HG02870 (cell line): ENCODE results near the gene ACSS2.
"Not testable (repeated sequence)": the region's sequence is repeated elsewhere in the genome, so short reads cannot be mapped to it uniquely, and the experiment has no call there.

ENCODE experiments used
- ATAC-seq: cut with Tn5 transposase; IDR thresholded peaks from one replicate; pipeline ENCODE4 v1.9.1; 2021; ENCODE audit warnings: mild to moderate bottlenecking, moderate library complexity; ENCODE audit not compliant: unreplicated experiment

ACSS2 gene

DNA sequence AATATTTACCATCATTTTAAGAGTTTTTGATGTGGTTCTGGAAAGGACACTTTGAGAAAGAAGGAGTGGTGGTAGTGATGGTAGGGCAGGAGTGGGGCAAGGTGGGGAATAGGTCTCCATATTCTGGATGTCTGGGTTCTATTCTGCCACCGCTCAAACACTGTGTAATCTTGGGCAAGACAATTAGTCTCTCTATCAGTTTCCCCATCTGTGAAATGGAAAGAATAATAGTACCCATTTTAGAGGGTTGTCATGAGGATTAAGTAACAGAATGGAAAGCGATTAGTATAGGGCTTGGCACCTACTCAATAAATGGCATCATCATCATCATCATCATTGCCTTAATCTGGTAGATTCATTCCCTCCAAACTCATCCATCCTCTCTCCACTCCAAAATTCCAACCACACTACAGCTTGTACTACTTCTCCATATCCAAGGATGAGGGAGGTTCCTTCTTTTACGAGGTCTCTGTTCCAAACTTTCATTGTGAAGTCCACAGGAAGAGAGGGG, 2.8 kb upstream of the ACSS2 start:
- no peak for ATAC-seq

DNA sequence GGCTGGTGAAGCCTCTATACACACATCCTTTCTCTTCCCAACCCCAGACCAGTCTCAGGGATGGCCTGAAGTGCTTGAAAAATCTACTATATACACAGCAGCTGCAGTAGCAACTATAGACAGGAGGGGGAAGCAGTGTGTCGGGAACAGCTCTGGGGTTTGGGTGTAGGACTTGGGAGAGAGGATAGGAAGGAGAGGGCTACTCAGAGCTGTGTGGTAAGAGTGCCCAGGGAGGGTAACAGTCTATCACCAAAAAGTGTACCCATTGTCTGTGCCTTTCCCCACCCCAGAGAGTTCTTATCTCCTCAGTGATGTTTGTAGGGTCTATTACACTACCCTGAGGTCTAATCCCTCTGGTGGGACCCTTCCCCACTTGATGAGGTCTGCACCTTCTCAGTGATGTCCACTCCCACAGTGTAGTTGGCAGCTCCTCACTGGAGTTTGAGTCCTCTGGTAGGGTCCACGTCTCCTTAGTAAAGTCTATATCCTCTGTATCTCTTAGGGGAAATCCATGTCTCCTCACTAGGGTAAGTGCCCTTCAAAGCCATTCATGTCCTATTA, 2.2 kb upstream of the ACSS2 start:
- no peak for ATAC-seq

DNA sequence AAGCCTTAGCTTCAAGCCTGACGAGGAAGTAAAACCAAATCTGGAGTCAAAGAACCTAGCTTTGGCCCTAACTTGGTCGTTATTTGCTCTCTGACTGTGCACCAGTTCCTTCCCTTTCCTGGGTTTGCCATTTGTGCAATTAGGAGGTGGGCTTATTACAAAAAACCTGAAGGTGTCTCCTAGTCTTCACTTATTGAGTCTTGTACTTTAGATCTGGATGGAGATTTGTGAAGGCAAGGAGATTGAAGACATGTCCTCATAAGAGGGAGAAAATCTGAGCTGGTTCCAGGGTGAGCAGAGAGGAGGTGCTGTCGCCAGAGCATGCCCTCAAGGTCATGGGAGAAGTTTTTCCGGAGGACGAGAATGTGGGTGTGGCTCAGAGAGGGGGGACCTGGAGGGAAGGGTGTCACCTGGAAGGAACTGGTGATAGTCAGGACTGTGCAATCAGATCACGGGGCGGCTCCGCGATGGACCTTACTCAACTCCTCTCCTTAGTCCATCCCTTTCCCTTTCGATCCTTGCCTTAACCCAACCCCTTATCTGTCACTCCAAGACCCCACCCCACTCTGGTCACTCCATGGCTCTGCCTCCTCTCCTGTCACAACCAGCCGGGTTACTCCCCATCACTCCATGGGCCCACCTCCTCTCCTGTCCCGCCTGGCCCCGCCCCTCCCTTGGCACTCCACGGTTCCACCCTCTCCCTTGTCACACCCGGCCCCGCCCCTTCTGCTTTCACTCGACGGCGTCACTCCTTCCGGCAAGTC, 588 bp upstream of the ACSS2 start:
- ATAC-seq, result peak; percentile 58

DNA sequence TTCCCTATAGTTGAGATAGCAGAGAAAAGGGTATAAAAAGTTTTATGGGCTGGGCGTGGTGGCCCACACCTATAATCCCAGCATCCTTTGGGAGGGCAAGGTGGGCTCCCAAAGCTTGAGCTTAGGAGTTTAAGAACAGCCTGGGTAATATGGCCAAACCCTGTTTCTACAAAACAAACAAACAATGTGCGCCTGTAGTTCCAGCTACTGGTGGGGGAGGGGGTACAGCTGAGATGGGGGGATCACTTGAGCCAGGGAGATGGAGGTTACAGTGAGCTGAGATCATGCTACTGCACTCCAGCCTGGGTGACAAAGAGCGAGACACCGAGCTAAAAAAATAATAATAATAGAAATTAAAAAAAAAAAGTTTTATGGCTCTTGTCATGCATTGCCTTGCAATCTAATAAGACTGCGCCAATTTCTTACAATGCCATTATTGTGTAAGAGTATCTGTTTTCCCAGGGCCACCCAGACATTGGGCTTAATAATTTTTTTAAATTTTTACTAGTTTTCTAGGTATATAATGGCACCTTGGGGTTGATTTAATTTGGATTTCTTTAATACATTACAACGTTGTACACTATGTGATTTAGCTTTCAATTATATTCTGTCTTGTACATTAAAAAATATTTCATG, 3.9 kb downstream of the ACSS2 start:
- no peak for ATAC-seq

DNA sequence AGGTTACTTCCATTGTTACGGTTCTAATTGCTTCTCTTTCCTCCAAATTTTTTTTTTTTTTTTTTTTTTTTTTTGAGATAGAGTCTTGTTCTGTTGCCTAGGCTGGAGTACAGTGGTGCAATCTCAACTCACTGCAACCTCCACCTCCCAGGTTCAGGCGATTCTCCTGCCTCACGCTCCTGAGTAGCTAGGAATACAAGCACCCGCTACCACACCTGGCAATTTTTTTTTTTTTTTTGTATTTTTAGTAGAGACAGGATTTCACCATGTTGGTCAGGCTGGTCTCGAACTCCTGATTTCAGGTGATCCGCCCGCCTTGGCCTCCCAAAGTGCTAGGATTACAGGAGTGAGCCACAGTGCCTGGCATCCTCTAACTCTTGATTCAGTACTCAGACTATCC, 4.6 kb downstream of the ACSS2 start:
- ATAC-seq, result not testable (repeated sequence)

DNA sequence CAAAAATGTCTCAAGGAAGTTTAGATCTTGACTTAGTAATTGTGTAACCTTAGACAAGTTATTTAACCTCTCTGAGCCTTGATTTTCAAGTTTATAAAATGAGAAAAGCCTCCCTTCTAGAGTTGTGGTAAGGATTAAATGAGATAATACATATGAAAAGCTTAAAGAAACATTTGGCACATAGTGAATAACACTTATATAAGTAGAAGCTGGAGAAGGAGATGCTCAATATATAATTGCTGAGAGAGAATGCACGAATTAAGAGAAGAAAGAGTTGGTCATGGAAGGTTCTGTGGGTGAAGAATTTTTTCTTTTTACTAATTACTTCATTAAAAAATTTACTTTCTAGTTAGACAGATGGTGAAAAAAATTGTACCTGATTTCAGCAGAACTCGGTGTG, 5.3 kb downstream of the ACSS2 start:
- ATAC-seq, result no peak

DNA sequence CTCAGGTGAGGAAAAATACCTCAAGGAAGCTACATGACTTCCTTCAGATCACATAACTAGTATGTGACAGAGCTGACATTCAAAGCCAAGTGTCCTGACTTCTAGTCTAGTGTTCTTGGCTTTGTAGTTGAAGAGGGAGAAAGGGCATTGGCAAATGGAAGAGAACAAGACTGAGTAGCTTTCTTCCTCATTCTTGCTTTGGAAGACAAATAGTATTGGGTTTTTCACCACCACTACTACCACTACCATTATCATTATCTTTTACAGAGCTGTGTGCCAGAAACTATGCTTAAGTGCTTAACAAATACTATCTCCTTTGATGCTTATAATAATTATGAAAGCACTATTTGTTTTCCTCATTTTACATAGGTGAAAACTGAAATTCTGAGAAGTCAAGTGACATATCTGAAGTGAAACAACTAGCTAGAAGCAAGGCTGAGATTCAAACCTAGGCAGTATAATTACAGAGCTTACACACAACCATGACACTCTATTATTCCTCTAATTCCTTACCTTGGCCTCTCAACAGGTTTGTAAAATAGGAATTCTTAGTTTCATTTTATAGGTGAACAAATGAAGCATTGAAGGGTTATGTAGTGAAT, 6.8 kb downstream of the ACSS2 start:
- no peak for ATAC-seq

DNA sequence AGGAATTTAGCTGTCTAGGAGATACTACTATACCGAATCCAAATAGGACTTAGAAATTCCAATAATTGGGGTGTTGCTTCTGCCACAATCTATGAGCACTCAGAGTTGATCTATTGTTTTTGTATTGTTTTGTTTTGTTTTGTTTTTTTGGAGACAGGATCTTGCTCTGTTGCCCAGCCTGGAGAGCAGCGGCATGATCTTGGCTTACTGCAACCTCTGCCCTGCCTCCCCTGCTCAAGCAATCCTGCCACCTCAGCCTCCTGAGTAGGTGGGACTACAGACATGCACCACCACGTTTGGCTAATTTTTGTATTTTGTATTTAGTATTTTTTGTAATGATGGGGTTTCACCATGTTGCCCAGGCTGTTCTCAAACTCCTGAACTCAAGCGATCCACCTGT, 7.4 kb downstream of the ACSS2 start:
- ATAC-seq, result no peak

DNA sequence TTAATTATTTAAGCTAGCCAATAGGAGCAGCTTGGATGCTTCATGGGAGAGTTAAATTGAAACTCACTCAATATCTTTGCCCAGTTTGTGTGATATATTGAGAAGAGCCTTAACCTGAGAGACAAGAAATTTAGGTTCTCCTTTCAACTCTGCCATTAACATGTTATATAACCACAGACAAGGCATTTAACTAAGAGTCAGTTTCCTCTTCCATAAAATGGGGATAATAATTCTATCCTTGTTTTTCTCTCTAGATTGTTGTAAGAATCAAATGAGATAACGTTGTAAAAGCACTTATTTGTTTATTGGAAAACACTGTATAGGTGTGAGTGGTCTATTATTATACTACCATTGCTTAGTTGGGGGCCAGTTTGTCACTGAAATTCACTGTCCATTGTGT, 7.8 kb downstream of the ACSS2 start:
- ATAC-seq, result no peak

DNA sequence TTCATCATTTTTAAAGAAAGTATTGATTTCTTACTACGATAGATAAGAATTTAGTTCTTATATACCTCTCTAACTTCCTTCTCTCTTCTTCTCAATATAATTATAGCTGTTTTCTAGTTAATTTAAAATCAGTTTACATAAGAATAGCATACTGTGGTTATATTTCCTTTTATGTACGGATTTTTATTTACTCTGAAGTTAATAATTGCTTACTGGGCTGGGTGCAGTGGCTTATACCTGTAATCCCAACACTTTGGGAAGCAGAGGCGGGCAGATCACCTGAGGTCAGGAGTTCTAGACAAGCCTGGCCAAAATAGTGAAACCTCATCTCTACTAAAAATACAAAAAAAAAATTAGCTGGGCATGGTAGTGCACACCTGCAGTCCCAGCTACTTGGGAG, 9.7 kb downstream of the ACSS2 start:
- ATAC-seq, result no peak

DNA sequence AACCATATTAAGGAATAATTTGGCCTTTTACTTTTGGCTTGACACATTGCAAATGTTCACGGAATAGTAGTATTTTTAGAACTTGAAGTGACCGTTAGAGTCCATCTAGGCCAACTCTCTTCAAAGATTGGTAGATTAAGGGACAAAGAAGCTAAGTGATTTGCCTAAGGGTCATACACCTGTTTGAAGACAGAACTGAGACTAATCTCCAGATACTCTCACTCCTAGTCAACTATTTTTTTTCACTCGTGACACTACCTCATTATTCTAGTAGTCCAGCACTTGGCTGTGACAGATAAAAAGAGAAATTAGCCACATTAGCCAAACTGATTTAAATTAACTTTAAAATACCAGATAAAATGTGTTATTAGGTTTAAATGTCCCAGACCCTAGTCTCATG, 10.6 kb downstream of the ACSS2 start:
- peak; percentile 60 for ATAC-seq

DNA sequence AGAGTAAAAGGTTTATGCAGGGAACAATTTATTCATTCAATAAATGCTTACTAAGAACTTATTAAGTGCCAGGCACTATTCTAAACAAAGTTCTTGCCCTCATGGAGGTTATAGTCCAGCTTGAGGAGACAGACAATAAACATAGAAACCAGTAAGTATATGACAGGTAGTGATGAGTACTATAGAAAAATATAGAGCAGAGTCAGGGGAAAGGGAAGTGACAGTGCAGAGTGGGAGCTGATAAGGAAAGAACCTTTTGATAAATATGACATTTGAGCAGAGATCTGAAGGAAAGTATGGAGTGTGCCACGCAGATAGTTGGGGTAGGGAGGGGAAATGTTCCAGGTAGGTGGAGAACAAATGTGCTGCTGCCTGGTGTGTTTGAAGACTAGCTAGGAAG, 12.1 kb downstream of the ACSS2 start:
- ATAC-seq, result no peak

DNA sequence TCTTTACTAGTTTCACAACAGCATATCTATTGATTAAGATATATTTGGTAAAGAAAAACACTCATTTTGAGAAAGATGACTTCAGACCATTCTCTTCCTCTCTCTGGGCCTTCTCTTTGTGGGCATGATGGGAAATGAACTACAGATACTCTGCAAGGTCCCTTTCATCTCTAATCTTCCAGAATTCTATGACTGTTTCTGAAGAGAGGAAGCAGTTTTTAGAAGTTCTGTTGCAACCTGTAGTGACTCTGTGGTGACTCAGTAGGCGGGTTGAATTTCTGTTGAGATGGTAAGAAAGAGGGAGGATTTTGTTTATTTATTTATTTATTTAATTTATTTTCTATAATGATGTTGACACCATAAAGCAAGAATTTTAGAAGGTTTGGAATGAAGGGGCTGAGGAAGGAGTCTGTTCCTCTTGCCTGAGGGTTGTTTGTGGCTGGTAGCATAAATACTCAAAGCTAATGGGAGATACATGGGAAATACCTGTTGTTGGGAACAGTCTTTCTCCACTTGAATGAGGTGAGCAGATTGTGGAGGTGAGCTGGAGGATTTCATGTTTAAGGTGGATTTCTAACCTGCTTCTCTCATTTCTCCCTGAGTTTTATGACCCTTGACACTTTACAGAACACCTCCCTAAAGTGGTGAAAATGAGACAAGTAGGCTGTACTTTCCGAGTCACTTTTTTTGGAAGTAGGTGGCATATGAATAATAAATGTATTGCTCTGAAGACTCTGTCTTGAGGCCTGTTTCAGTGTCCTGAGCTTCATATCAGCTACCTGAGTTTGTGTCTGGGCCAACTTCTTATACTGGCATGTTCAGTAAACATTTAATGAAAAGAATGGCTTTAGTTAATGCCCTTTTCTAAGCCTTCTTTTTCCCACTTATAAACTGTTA, 15.0 kb downstream of the ACSS2 start:
- ATAC-seq, result no peak

DNA sequence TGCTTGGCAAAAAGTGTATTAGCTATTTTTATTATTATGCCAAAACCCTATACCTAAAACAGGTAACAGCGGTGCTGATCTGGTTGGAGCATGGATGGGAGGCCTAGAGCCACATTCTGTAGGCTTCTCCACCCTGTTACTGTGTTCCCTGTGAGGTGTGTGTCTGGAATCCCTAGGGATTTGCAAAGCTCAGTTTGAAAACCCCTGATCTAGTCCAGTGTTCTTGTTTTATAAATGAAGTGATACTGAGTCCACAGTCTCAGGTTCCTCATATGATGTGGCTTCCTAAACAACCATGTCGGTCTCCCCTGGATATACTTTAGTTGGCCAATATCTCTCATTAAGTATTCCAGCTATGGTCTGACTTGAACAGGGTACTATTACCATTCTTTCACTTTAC, 16.3 kb downstream of the ACSS2 start:
- no peak for ATAC-seq

DNA sequence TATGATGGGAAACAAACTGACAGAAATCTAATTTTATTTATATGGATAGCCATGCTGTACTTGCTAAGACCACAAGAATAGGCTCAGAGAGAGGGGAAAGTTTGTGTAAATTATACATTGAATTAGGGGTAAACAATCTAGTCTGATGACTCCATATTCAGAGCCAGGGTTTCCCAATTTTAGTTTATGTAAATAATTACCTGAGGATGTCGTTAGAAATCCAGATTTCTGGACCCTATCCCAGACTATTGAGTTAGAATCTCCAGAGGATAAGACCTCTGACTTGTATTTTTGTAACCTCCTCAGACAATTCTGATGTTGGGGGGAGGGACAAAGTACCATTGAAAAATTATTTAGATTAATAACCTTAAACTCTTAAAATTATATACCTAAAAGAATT, 18.3 kb downstream of the ACSS2 start:
- no peak for ATAC-seq

DNA sequence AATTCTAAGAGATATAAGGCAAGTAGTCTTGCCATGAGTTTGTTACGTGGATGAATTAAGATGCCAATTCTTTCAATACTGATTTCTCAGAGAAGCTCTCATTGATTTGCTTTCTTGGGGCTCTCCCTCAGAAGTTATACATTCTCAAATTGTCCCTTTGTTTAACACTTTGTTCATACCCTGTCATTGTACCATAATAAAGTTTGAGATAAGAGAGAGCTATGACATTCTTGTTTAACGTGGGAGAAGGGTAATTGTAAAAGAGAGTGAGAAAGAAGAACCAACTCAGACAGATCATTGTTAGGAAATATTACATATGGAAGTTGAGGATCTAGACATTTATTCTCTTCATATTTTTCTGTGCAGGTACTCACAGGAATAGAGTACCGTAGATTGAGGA, 19.1 kb downstream of the ACSS2 start:
- no peak for ATAC-seq

DNA sequence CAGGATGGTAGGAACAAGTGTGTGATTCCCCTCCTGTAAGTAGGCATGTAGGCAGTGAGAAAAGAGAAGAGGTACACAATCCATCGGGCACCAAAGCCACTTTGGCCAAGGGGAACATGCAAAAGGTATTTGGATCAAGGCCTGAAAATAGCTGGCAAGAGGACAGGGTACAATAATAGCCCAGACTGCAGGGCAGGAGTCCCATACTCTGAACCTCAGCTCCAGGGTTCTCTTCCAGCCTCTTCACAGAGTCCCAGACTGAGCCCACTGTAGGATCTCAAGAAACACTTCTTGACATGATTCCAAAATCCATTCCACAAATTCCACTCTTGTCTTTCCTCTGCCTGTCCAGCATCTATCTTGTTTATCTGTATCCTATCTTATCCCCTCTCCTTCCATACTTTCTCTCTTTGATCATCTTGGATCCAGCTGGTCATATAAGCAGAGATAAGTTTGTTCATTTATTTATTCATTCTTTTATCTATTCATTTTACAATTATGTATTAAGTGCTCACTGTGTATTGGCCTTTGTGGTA, 19.7 kb downstream of the ACSS2 start:
- ATAC-seq, result no peak

DNA sequence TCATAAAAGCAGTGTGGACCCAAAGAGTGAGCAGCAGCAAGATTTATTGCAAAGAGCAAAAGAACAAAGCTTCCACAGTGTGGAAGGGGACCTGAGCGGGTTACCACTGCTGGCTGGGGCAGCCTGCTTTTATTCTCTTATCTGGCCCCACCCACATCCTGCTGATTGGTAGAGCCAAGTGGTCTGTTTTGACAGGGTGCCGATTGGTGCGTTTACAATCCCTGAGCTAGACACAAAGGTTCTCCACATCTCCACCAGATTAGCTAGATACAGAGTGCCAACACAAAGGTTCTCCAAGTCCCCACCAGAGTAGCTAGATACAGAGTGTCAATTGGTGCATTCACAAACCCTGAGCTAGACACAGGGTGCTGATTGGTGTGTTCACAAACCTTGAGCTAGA, 21.7 kb downstream of the ACSS2 start:
- ATAC-seq, result not testable (repeated sequence)

DNA sequence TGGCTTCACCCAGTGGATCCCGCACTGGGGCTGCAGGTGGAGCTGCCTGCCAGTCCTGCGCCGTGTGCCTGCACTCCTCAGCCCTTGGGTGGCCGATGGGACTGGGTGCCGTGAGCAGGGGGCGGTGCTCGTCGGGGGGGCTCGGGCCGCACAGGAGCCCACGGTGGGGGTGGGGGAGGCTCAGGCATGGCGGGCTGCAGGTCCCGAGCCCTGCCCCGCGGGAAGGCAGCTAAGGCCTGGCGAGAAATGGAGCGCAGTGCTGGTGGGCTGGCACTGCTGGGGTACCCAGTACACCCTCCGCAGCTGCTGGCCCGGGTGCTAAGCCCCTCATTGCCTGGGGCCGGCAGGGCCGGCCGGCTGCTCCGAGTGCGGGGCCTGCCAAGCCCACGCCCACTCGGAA, 22.3 kb downstream of the ACSS2 start:
- not testable (repeated sequence) for ATAC-seq

DNA sequence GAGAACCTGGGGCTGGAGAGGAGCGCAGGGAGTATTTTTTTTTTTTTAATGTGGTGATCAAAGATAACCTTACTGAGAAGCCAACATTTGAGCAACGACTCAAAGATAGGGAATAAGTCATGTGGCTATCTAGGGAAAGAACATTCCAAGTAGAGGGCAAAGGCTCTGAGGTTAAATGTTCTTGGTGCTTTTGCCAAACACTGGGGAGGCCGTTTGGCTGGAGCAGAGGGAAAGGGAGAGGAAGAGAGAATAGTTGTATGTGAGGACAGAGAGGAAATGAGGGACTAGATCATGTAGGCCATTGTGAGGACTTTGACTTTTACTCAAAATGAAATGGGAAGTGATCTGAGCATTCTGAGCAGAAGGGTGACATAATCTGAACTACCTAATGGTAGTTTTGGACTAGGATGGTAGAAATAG, 27.8 kb downstream of the ACSS2 start:
- ATAC-seq, result no peak
